OCI-LY7 (cell line): ENCODE measurements around the gene EML6.

Source experiments
- EZH2phosphoT487 ChIP-seq: fragments of 200-600 bp; sonication (generic); IDR thresholded peaks from 2 replicates; pipeline ENCODE4 v1.6.1; 2018; ENCODE audit warnings: low read depth, borderline replicate concordance, mild to moderate bottlenecking, mixed run types, antibody characterized with exemption, low read length, moderate library complexity, mixed read lengths
- TF ChIP-seq, protein P1 (sequence below): fragments of 200-600 bp; sonication (generic); conservative IDR thresholded peaks from 2 replicates; pipeline ENCODE4 v1.5.1; 2014; ENCODE audit warnings: mild to moderate bottlenecking, antibody characterized with exemption, low read length, moderate library complexity, mixed read lengths

DNA sequence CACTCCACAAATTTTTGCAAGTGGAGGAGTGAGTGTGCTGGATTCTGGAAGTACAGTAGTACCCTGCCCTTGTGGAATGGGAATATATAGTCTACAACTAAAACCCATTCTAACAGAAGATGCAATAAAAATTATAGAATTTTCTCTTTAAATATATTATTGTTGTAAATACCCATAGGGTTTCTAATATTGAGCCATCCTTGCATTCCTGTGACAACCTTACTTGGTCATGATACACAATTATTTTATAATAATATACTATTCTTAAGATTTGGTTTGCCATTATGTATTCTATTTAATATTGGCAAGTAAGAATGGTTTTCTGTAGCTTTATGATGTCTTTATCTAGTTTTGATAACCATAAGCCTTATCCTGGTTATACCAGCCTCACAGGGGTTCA is 52.2 kb downstream of the EML6 start:
- TF ChIP-seq, protein P1, sequence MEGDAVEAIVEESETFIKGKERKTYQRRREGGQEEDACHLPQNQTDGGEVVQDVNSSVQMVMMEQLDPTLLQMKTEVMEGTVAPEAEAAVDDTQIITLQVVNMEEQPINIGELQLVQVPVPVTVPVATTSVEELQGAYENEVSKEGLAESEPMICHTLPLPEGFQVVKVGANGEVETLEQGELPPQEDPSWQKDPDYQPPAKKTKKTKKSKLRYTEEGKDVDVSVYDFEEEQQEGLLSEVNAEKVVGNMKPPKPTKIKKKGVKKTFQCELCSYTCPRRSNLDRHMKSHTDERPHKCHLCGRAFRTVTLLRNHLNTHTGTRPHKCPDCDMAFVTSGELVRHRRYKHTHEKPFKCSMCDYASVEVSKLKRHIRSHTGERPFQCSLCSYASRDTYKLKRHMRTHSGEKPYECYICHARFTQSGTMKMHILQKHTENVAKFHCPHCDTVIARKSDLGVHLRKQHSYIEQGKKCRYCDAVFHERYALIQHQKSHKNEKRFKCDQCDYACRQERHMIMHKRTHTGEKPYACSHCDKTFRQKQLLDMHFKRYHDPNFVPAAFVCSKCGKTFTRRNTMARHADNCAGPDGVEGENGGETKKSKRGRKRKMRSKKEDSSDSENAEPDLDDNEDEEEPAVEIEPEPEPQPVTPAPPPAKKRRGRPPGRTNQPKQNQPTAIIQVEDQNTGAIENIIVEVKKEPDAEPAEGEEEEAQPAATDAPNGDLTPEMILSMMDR, result no peak
- no peak for TF ChIP-seq EZH2phosphoT487
